HG02884 (cell line): ENCODE measurements around the gene ZNF423.

Experiments used
- ATAC-seq: cut with Tn5 transposase; IDR thresholded peaks from one replicate; pipeline ENCODE4 v1.9.1; 2021; ENCODE audit warnings: mild to moderate bottlenecking, moderate library complexity; ENCODE audit not compliant: unreplicated experiment

ZNF423 gene

GRCh38 chr16:49608779-49609178 is 247.1 kb downstream of the ZNF423 start:
- ATAC-seq, result no peak

GRCh38 chr16:49608098-49608497 is 247.8 kb downstream of the ZNF423 start:
- no peak for ATAC-seq

GRCh38 chr16:49605536-49606254 is 250.2 kb downstream of the ZNF423 start:
- ATAC-seq, result no peak

- no peak for ATAC-seq
Measured at GRCh38 chr16:49604602-49605001, 251.3 kb downstream of the ZNF423 start.

- ATAC-seq, result no peak
Measured at GRCh38 chr16:49603956-49604355, 252.0 kb downstream of the ZNF423 start.

GRCh38 chr16:49602976-49603310 is 253.0 kb downstream of the ZNF423 start:
- ATAC-seq, result no peak

GRCh38 chr16:49602201-49602975 is 253.5 kb downstream of the ZNF423 start:
- no peak for ATAC-seq

GRCh38 chr16:49601576-49601975 is 254.3 kb downstream of the ZNF423 start:
- no peak for ATAC-seq

- no peak for ATAC-seq
Measured at GRCh38 chr16:49600976-49601375, 254.9 kb downstream of the ZNF423 start.

- ATAC-seq, result no peak
Measured at GRCh38 chr16:49600536-49600935, 255.4 kb downstream of the ZNF423 start.

- no peak for ATAC-seq
Measured at GRCh38 chr16:49599704-49600103, 256.2 kb downstream of the ZNF423 start.

GRCh38 chr16:49599281-49599680 is 256.6 kb downstream of the ZNF423 start:
- no peak for ATAC-seq

GRCh38 chr16:49598383-49599170 is 257.3 kb downstream of the ZNF423 start:
- peak; percentile 62 for ATAC-seq

GRCh38 chr16:49597796-49598195 is 258.1 kb downstream of the ZNF423 start:
- no peak for ATAC-seq

GRCh38 chr16:49596648-49597291 is 259.1 kb downstream of the ZNF423 start:
- no peak for ATAC-seq

GRCh38 chr16:49596068-49596467 is 259.8 kb downstream of the ZNF423 start:
- no peak for ATAC-seq

- ATAC-seq, result no peak
Measured at GRCh38 chr16:49594685-49595498, 261.0 kb downstream of the ZNF423 start.

- ATAC-seq, result no peak
Measured at GRCh38 chr16:49594153-49594552, 261.8 kb downstream of the ZNF423 start.

GRCh38 chr16:49593424-49594040 is 262.4 kb downstream of the ZNF423 start:
- ATAC-seq, result no peak
